ENCODE data around the gene PTPN21.

DNA sequence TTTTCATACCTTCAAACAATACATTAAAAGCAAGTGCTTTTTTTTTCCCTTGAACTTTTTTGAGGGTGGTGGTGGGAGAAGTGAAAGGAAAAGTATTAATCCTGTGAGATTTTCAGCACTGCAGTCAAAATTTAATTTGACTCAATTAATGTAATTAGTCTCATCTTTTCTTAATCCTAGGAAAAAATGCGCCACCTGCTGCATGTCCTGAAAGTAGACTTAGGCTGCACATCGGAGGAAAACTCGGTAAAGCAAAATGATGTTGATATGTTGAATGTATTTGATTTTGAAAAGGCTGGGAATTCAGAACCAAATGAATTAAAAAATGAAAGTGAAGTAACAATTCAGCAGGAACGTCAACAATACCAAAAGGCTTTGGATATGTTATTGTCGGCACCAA, 117.1 kb downstream of the PTPN21 start:
- TF ChIP-seq POLR2A (IDR thresholded peaks at IDR 0.05; ENCODE audit: low read length) (no peak), GATA1 (IDR thresholded peaks at IDR 0.05; ENCODE audit: low read depth, low read length) (no peak)

Measured in erythroblast (primary cell).